Measurements from ENCODE around the gene BHLHE23.

Gene BHLHE23

GRCh38 chr20:62971950-62972844, 34.6 kb downstream of the BHLHE23 start:
- DNase-seq (ENCODE audit: low read depth): peak; percentile 64

GRCh38 chr20:62971211-62971949, 35.4 kb downstream of the BHLHE23 start:
- DNase-seq (ENCODE audit: low read depth): no peak

DNA sequence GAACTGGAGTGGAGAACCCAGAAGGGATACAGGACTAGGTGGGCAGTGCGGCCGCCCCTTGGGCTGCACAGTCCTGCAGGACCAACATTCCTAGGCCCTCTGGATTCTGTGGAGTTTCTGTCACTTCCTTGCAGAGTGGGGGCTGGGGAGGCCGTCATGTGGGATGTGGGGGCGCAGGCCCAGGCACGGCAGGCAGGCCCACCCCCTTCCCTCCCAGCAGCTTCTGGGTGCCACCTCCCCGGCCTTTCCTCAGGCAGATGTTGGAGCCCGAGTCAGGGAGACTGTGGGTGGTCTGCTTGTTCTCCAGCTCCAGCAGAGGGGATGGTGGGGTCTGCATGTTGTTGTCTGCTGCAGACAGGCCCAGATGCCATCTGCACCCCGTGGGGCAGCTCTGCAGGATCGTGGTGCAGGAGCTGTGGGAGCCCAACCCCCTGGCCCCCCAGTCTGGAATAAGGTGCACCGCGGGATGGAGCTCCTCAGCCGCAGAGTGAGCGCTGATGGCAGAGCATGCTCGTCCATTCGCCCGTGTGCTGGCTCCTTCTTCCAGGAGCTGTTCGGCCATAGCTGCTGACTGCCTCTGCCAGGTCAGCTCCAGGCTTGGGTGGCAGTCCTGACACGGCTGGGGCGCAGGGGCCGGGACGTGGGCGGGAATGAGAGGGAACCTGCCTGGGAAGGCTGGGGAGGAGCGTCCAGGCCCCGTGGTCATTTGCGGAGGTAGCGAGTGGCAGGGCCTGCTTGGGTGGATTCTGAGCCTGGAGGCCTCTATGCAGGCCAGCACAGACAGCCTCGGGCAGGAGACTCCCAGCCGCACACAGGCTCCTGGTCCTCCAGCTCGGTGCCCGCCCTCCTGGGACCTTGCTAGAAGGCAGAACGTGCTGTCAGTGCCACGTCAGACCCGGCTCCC, 36.2 kb downstream of the BHLHE23 start:
- no peak for DNase-seq (ENCODE audit: low read depth)

GRCh38 chr20:62969939-62970306, 36.8 kb downstream of the BHLHE23 start:
- DNase-seq (ENCODE audit: low read depth): no peak

GRCh38 chr20:62969179-62969760, 37.5 kb downstream of the BHLHE23 start:
- no peak for DNase-seq (ENCODE audit: low read depth)

GRCh38 chr20:62968378-62969178, 38.2 kb downstream of the BHLHE23 start:
- no peak for DNase-seq (ENCODE audit: low read depth)

DNA sequence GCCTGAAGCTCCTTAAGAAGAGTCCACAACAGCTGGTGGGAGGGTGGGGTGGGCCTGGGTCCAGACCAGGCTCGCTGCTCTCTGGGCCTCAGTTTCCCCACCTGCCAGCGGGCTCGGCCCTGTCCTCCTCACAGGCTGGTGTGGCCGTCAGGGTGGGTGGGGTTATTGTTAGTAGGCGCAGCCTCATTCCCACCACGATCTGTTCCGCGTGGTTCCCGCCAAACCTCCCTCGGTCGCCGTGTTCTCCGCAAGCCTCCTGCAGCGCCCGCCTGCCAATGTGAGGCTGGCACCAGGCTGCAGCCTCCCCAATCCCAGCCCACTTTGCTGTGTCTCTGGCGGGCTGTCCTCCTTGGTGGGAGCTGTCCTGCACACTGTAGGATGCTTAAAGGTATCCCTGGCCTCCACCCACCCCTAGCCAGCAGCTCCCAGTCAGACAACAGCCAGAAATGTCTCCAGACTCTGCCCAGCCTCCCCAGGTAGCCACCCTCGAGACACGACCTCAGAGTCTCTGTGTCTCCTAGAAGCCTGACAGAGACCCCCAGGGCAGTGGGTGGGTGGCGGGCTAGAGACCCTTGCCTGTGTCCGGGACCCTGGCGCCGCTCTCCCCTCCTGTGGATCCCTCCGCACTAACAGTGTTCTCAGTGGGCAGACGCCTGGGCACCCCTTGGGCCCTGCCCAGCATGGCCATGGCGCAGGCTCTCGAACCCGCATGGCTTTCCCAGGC, 39.0 kb downstream of the BHLHE23 start:
- no peak for DNase-seq (ENCODE audit: low read depth)

DNA sequence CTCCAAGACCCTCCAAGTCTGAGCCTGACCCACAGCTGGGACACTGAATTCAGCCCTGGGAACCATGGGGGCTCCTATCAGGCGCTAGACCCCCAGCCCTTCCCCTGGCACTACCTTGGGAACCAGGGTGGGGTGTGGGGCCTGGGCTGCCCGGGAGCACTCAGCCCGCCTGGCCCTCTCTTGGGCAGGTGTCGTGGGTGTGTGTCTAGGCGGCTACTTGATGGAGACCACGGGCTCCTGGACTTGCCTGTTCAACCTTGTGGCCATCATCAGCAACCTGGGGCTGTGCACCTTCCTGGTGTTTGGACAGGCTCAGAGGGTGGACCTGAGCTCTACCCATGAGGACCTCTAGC, 39.6 kb downstream of the BHLHE23 start:
- no peak for DNase-seq (ENCODE audit: low read depth)

- DNase-seq (ENCODE audit: low read depth): no peak
These were observed 40.3 kb downstream of the BHLHE23 start for GRCh38 chr20:62966212-62967148.

DNA sequence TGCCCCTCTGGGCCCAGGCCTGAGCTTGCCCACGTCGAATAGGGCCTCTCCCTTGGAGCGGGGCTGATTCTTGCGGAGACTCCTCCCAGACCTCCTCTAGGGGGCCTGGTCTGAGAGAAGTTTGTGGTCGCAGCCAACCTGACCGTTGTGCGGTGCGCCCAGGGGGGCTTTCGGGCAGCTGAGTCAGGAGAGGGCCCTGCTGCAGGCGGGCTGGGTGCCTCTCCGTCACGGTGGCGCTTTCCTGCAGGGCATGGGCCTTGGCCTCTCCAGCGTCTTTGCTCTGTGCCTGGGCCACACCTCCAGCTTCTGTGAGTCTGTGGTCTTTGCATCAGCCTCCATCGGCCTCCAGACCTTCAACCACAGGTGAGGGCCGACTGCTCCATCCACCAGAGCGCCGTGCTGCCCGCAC, 41.4 kb downstream of the BHLHE23 start:
- no peak for DNase-seq (ENCODE audit: low read depth)

DNA sequence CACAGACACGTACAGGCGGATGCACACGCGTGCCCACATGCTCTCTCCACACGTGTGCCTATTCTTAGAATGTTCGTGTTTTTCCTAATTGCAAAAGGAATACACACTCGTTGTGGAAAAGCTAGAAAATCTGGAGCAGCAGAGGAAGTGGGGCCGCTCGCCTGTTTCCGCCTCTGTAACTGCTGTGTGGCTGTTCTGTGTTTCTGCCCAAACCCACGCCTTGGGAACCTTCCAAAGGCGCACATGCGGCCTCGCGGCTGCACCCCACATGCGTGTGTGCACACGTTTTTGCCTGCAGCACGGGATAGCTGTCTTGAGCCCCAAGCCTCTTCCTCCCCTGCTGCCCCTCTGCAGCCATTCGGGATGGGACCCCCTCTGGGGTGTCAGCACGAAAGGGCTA, 42.1 kb downstream of the BHLHE23 start:
- no peak for DNase-seq (ENCODE audit: low read depth)

DNA sequence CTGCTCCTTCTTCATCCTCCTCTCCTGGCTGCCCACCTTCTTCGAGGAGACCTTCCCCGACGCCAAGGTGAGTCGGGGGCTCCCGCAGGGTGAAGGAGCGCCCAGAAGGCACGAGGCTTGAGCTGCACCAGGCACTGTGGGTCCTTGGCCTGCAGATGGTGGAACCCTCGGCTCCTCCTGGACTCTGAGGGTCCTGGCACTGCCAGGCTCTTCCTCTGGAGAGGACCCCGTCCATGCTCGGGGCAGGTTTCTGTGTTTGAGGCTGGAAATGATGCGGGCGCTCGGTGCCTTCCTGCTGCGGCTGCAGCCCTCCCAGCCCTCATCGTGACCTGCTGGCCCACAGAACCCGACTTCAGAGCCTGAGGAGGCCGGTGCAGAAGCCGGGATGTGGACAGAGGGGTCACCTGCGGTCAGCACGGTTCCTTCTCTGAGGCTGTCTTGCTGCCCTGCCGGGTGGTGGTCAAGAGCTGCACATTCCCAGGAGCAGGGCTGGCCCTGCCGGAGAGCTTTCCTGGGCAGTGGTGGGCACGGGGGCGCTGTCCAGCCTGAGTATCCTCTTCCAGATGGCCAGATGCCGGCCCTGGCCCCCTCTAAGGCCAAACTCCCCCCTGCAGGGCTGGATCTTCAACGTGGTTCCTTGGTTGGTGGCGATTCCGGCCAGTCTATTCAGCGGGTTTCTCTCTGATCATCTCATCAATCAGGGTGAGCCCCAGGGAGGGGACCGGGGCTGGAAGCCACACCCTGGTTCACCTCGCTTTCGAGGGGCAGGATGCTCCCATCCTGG, 43.0 kb downstream of the BHLHE23 start:
- DNase-seq (ENCODE audit: low read depth): no peak

GRCh38 chr20:62962891-62963613, 43.7 kb downstream of the BHLHE23 start:
- no peak for DNase-seq (ENCODE audit: low read depth)

- no peak for DNase-seq (ENCODE audit: low read depth)
These were observed 44.4 kb downstream of the BHLHE23 start for GRCh38 chr20:62962221-62962879.

DNA sequence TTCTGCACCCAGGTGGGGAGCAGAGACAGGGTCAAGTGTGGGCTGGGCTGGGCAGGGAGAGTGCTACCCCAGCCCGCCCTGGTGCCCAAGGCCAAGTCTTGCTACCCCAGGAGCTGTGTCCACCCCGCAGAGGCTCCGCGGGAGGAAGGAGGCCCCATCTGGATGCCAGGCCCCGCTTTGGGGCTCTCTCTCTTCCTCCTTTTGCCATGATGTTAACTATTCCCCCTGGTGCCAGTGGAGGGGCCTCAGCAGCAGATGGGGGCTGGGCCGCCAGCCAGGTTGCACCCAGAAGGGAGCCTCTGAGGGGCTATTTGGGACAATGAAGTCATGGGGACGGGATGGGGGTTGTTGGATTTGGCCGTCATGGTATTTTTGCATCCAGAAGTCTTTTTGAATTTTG, 45.0 kb downstream of the BHLHE23 start:
- DNase-seq (ENCODE audit: low read depth): no peak

DNA sequence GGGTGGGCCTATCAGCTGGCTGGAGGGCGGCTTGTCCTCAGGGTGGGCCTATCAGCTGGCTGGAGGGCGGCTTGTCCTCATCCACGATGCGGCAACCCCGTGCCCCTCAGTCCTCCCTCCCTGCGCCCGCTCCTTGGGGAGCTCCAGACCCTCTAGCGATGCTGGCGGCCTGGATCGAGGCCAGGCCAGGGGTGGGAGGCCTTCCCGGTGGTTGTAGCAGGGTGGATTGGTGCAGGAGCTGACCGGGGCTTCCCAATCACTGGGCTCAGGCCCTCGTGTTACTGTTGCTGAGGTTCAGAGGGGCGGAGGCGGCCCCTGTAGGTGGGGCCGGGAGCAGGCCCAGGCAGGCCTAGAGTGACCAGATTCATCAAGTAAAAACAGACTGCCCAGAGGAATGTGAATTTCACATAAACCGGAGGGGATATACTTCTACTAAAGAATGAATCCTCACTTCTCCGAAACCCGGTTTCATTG, 45.4 kb downstream of the BHLHE23 start:
- DNase-seq (ENCODE audit: low read depth): no peak

Data from stimulated activated CD8-positive, alpha-beta memory T cell treated with anti-CD3 and anti-CD28 coated beads, Interleukin-12 subunit alpha, Interleukin-12 subunit beta, amount 100 ng/mL, for 4 hours (primary cell).